HCT116 (cell line): ENCODE results near the gene DEFB112. TPM values are rescaled to one million over a fixed set of nuclear protein-coding genes. Genes with fewer than 3 reads are reported as not detected.

ENCODE experiments used
- ATAC-seq: fragments of 200-7000 bp; cut with Tn5 transposase; 2 replicates; pipeline ENCODE4 v1.9.1; 2020; ENCODE audit warnings: mild to moderate bottlenecking, moderate library complexity
- BruUV-seq: library from RNA; stranded (reverse); fragments of 400-500 nt; replicated peaks from 2 replicates; lab custom pipeline; 2021; lab: Mats Ljungman, UMichigan
- CTCF ChIA-PET: fragments of 300-600 bp; sonication (Branson Sonifier 250); formaldehyde crosslinking; loops from one replicate; lab custom pipeline; 2021; ENCODE audit warnings: antibody characterized with exemption; lab: Charles Lee
- POLR2A ChIA-PET: fragments of 300-600, 350-600 bp; sonication (Branson Sonifier 250); formaldehyde crosslinking; loops from one replicate; lab custom pipeline; 2021; ENCODE audit warnings: antibody characterized with exemption; lab: Charles Lee
- RAD21 ChIA-PET, 2 experiments: fragments of 300-600 bp; sonication (Branson Sonifier 250); formaldehyde crosslinking; loops; one replicate each; lab custom pipeline; 2023; ENCODE audit warnings: low total read pairs in 2 of 2; ENCODE audit not compliant: uncharacterized antibody in 2 of 2, unreplicated experiment in 2 of 2, low non-redundant PET in 1 of 2; lab: Charles Lee
- DNase-seq: peaks from one replicate; pipeline ENCODE4 v3.0.0-alpha.2; 2010; ENCODE audit warnings: low read depth, low spot score
- H2AFZ ChIP-seq: fragments of 200-600 bp; shearing (Covaris generic), sonication (generic); 2 replicates; pipeline ENCODE4 v1.6.1; 2017; ENCODE audit warnings: low read depth, mixed run types, mixed read lengths, antibody characterized with exemption, low read length; ENCODE audit not compliant: poor library complexity, severe bottlenecking
- H3K27ac ChIP-seq: 2 replicates; pipeline ENCODE4 v1.5.1; 2012; ENCODE audit warnings: low read depth, low read length
- H3K27me3 ChIP-seq: fragments of 200-600 bp; sonication (generic); 2 replicates; pipeline ENCODE4 v1.6.1; 2016; ENCODE audit warnings: mixed run types, low read length, mixed read lengths; ENCODE audit not compliant: insufficient read depth
- H3K36me3 ChIP-seq, 2 experiments: fragments of 200-500 bp in 1 of 2; fragments of 200-600 bp in 1 of 2; sonication (Bioruptor generic) in 1 of 2; sonication (generic) in 1 of 2; 2 replicates each; pipeline versions ENCODE4 v1.5.1 to v1.6.1; 2014 to 2016; ENCODE audit warnings: low read length in 2 of 2, inconsistent platforms in 1 of 2, mixed read lengths in 1 of 2, mixed run types in 1 of 2; ENCODE audit not compliant: insufficient read depth in 2 of 2, control insufficient read depth in 1 of 2
- H3K4me1 ChIP-seq, 2 experiments: fragments of 200-600 bp in 1 of 2; sonication (generic) in 1 of 2; 2 replicates each; pipeline versions ENCODE4 v1.5.1 to v1.6.1; 2012 to 2017; ENCODE audit warnings: low read length in 2 of 2, inconsistent platforms in 1 of 2, mild to moderate bottlenecking in 1 of 2, mixed read lengths in 1 of 2, mixed run types in 1 of 2, moderate library complexity in 1 of 2; ENCODE audit not compliant: insufficient read depth in 2 of 2, control insufficient read depth in 1 of 2
- H3K4me2 ChIP-seq: fragments of 200-600 bp; sonication (generic); 2 replicates; pipeline ENCODE4 v1.6.1; 2017; ENCODE audit warnings: mixed run types, low read length, mixed read lengths
- H3K4me3 ChIP-seq, 2 experiments: fragments of 200-600 bp in 1 of 2; sonication (generic) in 1 of 2; replicated peaks in 1 of 2; 2 replicates each; pipeline ENCODE4 v1.5.1; 2011 to 2016; ENCODE audit warnings: low read length in 2 of 2, control low read depth in 1 of 2, low read depth in 1 of 2, mild to moderate bottlenecking in 1 of 2, mixed read lengths in 1 of 2, mixed run types in 1 of 2
- H3K79me2 ChIP-seq: fragments of 200-600 bp; sonication (generic); 2 replicates; pipeline ENCODE4 v1.6.1; 2017; ENCODE audit warnings: mild to moderate bottlenecking, mixed run types, low read length, moderate library complexity, mixed read lengths; ENCODE audit not compliant: insufficient read depth
- H3K9ac ChIP-seq: fragments of 200-600 bp; sonication (generic); 2 replicates; pipeline ENCODE4 v1.6.1; 2016; ENCODE audit warnings: low read length, mixed read lengths
- H3K9me2 ChIP-seq: fragments of 200-600 bp; sonication (generic), shearing (Covaris generic); 2 replicates; pipeline ENCODE4 v1.6.1; 2017; ENCODE audit warnings: mixed run types, mild to moderate bottlenecking, moderate library complexity; ENCODE audit not compliant: insufficient read depth
- H3K9me3 ChIP-seq, 2 experiments: fragments of 200-500 bp in 1 of 2; fragments of 200-600 bp in 1 of 2; sonication (Bioruptor generic) in 1 of 2; sonication (generic) in 1 of 2; 2 replicates each; pipeline ENCODE4 v1.6.1; 2014 to 2017; ENCODE audit warnings: low read length in 2 of 2, mixed read lengths in 2 of 2, inconsistent platforms in 1 of 2, low read depth in 1 of 2, mild to moderate bottlenecking in 1 of 2, mixed run types in 1 of 2, moderate library complexity in 1 of 2; ENCODE audit not compliant: control insufficient read depth in 1 of 2, insufficient read depth in 1 of 2
- H4K20me1 ChIP-seq: fragments of 200-600 bp; sonication (generic), shearing (Covaris generic); 2 replicates; pipeline ENCODE4 v1.6.1; 2017; ENCODE audit warnings: mixed run types, mild to moderate bottlenecking, moderate library complexity; ENCODE audit not compliant: insufficient read depth
- CEBPB ChIP-seq: IDR thresholded peaks from 2 replicates; pipeline ENCODE4 v1.6.1; 2012; ENCODE audit warnings: low read depth
- CTCF ChIP-seq, 3 experiments: fragments of 200-600 bp in 1 of 3; sonication (generic) in 1 of 3; IDR thresholded peaks in 2 of 3; conservative IDR thresholded peaks in 1 of 3; 2 replicates each; pipeline ENCODE4 v1.5.1; 2012 to 2017; ENCODE audit warnings: low read depth in 2 of 3, low read length in 2 of 3, antibody characterized with exemption in 1 of 3, borderline replicate concordance in 1 of 3, control low read depth in 1 of 3, mild to moderate bottlenecking in 1 of 3, mixed read lengths in 1 of 3, mixed run types in 1 of 3, moderate library complexity in 1 of 3; ENCODE audit not compliant: insufficient read depth in 1 of 3
- EGR1 ChIP-seq: IDR thresholded peaks from 2 replicates; pipeline ENCODE4 v1.6.1; 2012; ENCODE audit warnings: low read depth
- ELF1 ChIP-seq: IDR thresholded peaks from 2 replicates; pipeline ENCODE4 v1.6.1; 2012; ENCODE audit warnings: low read depth, borderline replicate concordance
- POLR2A ChIP-seq: IDR thresholded peaks from 2 replicates; pipeline ENCODE4 v1.7.0; 2011; ENCODE audit warnings: borderline replicate concordance; ENCODE audit not compliant: insufficient read depth, insufficient read length; ENCODE audit errors: extremely low read depth
- POLR2AphosphoS5 ChIP-seq: IDR thresholded peaks from 2 replicates; pipeline ENCODE4 v1.6.1; 2011; ENCODE audit warnings: mild to moderate bottlenecking, low read depth, low read length, moderate library complexity
- RAD21 ChIP-seq: IDR thresholded peaks from 2 replicates; pipeline ENCODE4 v1.6.1; 2012; ENCODE audit warnings: low read depth, mild to moderate bottlenecking
- SIN3A ChIP-seq: IDR thresholded peaks from 2 replicates; pipeline ENCODE4 v1.6.1; 2012; ENCODE audit warnings: low read depth
- SP1 ChIP-seq: IDR thresholded peaks from 2 replicates; pipeline ENCODE4 v1.6.1; 2012; ENCODE audit warnings: low read depth
- SRF ChIP-seq: IDR thresholded peaks from 2 replicates; pipeline ENCODE4 v1.6.1; 2012; ENCODE audit warnings: low read depth
- YY1 ChIP-seq: IDR thresholded peaks from 2 replicates; pipeline ENCODE4 v1.6.1; 2011; ENCODE audit warnings: low read length, low read depth, moderate library complexity, mild to moderate bottlenecking; ENCODE audit not compliant: insufficient replicate concordance; ENCODE audit errors: extremely low read depth
- ZNF274 ChIP-seq: fragments of 200-500 bp; sonication (Bioruptor generic); IDR thresholded peaks from 2 replicates; pipeline ENCODE4 v1.6.1; 2014; ENCODE audit warnings: mild to moderate bottlenecking, low read depth, low read length, inconsistent platforms
- intact Hi-C: fragments of 100-400 bp; cut with micrococcal nuclease; formaldehyde crosslinking; loops from 2 replicates; pipeline ENCODE4 v1.10.0; 2022
- total RNA-seq: library from RNA; stranded (reverse); gene quantifications from one replicate; pipeline ENCODE4 v1.2.1, GENCODE V29; 2021; ENCODE audit not compliant: unreplicated experiment
- TF ChIP-seq, protein P1 (sequence below): IDR thresholded peaks from 2 replicates; pipeline ENCODE4 v1.6.1; 2012

Gene DEFB112
- total RNA-seq, 1 experiment from 2014 or later = not detected

DNA sequence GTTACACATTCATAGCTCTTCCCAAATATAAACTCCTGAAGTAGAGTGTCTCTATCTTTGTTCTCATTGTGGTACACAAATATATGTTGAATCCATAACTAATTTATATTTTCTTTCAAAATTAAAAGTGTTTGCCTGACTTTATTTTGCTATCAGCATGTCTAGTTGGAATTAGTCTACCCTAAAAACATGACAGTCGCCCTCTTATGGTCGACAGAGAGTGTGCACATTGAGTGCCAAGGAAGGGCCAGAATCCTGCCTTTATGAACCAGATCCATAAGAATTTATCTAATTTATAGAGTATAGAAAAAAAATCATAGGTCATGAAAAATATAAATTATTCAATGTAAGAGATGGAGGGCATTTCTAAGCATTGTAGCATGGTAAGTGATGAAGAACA is 12.3 kb upstream of the DEFB112 start:
- no TSS peak for BruUV-seq
- RAD21 ChIA-PET = no interaction called here
- CTCF ChIA-PET = no interaction called here
- H3K27ac ChIP-seq = no peak overlapping the region
- H3K9ac ChIP-seq = no peak overlapping the region
- no peak overlapping the region for H3K4me2 ChIP-seq
- no peaks in the 10 kb centered on the region for H3K27me3 ChIP-seq
- no peaks in the 10 kb centered on the region for H3K4me1 ChIP-seq
- no peak overlapping the region for H3K4me3 ChIP-seq
- no peaks in the 10 kb centered on the region for H3K9me2 ChIP-seq
- no peaks in the 10 kb centered on the region for H3K9me3 ChIP-seq
- no peaks in the 10 kb centered on the region for H3K36me3 ChIP-seq
- H2AFZ ChIP-seq = no peak overlapping the region
- no peaks in the 10 kb centered on the region for H3K79me2 ChIP-seq
- POLR2A ChIA-PET = no interaction called here
- ATAC-seq (peak; percentile 62; the same call in 1 of the 2 replicates), DNase-seq (peak; percentile 2)
- intact Hi-C loops = loop anchor here (2.0 kb wide), 1 partner anchor 439 kb away; no protein-coding TSS in a partner anchor
- TF ChIP-seq POLR2A = no peak
- peak; percentile 19; the same call in 1 of the 2 replicates for TF ChIP-seq RAD21
- no peak for TF ChIP-seq YY1
- peak in 2 of 3 experiments; percentile 65 to 76; a peak in 4 of 6 replicates for TF ChIP-seq CTCF (IDR thresholded peaks at IDR 0.05 in 2 of 3, conservative IDR thresholded peaks at IDR 0.05 in 1 of 3; ENCODE audit: borderline replicate concordance in 1 of 3, insufficient read depth in 1 of 3, low read depth in 2 of 3, low read length in 2 of 3)
- no peaks in the 10 kb centered on the region for H4K20me1 ChIP-seq

DNA sequence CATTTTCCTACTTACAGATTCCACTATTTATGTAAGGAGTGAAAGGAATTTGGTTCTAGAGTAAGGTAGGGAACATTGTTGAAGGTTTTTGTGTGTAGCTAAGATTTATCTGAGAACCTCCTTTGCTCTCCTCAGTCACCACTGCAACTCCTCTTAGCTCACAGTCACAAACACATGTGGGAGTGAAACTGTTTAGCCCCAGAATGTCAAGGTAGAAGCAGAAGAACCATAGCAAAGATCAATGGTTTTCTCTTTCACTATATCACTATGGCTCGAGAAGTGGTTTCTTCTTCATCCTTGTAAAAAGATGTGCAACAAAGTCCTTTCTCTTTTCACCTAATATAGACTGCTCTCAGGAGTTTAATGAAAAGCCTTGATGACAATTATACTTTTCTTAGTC is 6.5 kb upstream of the DEFB112 start:
- BruUV-seq = no TSS peak
- Histone ChIP-seq H3K9ac (no peak overlapping the region), H3K4me2 (no peak overlapping the region), H3K4me3 (no peak overlapping the region), H3K27ac (no peak overlapping the region), H2AFZ (no peak overlapping the region), H3K9me2 (no peaks in the 10 kb centered on the region), H3K9me3 (no peaks in the 10 kb centered on the region), H3K27me3 (no peaks in the 10 kb centered on the region), H3K36me3 (no peaks in the 10 kb centered on the region), H4K20me1 (no peaks in the 10 kb centered on the region), H3K4me1 (no peaks in the 10 kb centered on the region), H3K79me2 (no peaks in the 10 kb centered on the region)
- ChIA-PET CTCF (no interaction called here), RAD21 (no interaction called here), POLR2A (no interaction called here)
- intact Hi-C loops = no loop called here
- ATAC-seq (no peak), DNase-seq (no peak)
- no peak for TF ChIP-seq SP1
- no peak for TF ChIP-seq ELF1
- TF ChIP-seq SRF = no peak
- no peak for TF ChIP-seq ZNF274
- TF ChIP-seq CEBPB = no peak
- no peak for TF ChIP-seq EGR1
- TF ChIP-seq, protein P1, sequence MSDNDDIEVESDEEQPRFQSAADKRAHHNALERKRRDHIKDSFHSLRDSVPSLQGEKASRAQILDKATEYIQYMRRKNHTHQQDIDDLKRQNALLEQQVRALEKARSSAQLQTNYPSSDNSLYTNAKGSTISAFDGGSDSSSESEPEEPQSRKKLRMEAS = no peak
- no peak for TF ChIP-seq YY1
- TF ChIP-seq POLR2AphosphoS5 = no peak
- TF ChIP-seq SIN3A = no peak
- no peak for TF ChIP-seq CTCF (IDR thresholded peaks at IDR 0.05 in 2 of 3, conservative IDR thresholded peaks at IDR 0.05 in 1 of 3; ENCODE audit: borderline replicate concordance in 1 of 3, insufficient read depth in 1 of 3, low read depth in 2 of 3, low read length in 2 of 3)
- no peak for TF ChIP-seq POLR2A
